Gastrocnemius medialis (tissue), 4 donors: ENCODE data around the gene SYCN.

Source experiments
- POLR2A ChIP-seq, 2 donors: fragments of 450-650 bp; IDR thresholded peaks; one replicate each; pipeline ENCODE4 v1.6.1; 2017; ENCODE audit warnings: antibody characterized with exemption in 2 of 2, mild to moderate bottlenecking in 2 of 2, moderate library complexity in 2 of 2
- TF ChIP-seq, protein P1 (sequence below), 5 experiments: fragments of 450-650 bp in 3 of 5; fragments of 200-600 bp in 2 of 5; sonication (generic) in 2 of 5; IDR thresholded peaks in 4 of 5; conservative IDR thresholded peaks in 1 of 5; 1 replicate in 4 of 5; 2 replicates in 1 of 5; pipeline ENCODE4 v1.5.1; 2016 to 2019; ENCODE audit warnings: antibody characterized with exemption in 5 of 5, mild to moderate bottlenecking in 3 of 5, moderate library complexity in 3 of 5

GRCh38 chr19:39158646-39159260 lies 45.3 kb downstream of the SYCN start:
- TF ChIP-seq, protein P1, sequence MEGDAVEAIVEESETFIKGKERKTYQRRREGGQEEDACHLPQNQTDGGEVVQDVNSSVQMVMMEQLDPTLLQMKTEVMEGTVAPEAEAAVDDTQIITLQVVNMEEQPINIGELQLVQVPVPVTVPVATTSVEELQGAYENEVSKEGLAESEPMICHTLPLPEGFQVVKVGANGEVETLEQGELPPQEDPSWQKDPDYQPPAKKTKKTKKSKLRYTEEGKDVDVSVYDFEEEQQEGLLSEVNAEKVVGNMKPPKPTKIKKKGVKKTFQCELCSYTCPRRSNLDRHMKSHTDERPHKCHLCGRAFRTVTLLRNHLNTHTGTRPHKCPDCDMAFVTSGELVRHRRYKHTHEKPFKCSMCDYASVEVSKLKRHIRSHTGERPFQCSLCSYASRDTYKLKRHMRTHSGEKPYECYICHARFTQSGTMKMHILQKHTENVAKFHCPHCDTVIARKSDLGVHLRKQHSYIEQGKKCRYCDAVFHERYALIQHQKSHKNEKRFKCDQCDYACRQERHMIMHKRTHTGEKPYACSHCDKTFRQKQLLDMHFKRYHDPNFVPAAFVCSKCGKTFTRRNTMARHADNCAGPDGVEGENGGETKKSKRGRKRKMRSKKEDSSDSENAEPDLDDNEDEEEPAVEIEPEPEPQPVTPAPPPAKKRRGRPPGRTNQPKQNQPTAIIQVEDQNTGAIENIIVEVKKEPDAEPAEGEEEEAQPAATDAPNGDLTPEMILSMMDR (IDR thresholded peaks at IDR 0.05 in 4 of 5, conservative IDR thresholded peaks at IDR 0.05 in 1 of 5) = no peak
- TF ChIP-seq POLR2A (IDR thresholded peaks at IDR 0.05) = no peak
